Muscle of leg (tissue), 11 donors: Measurements from ENCODE around the gene ARHGEF7. TPM values are rescaled to one million over a fixed set of nuclear protein-coding genes. Genes with fewer than 3 reads are reported as not detected.

Source experiments
- DNase-seq: peaks from one replicate; pipeline ENCODE4 v3.0.0; 2013
- H3K27ac ChIP-seq: one replicate; pipeline ENCODE4 v1.5.1; 2013; ENCODE audit warnings: mild to moderate bottlenecking, low read length, control low read depth
- H3K27me3 ChIP-seq: one replicate; pipeline ENCODE4 v1.6.1; 2013; ENCODE audit warnings: low read length; ENCODE audit not compliant: control insufficient read depth, insufficient read depth
- H3K36me3 ChIP-seq: one replicate; pipeline ENCODE4 v1.6.1; 2013; ENCODE audit warnings: low read length; ENCODE audit not compliant: control insufficient read depth, insufficient read depth
- H3K4me1 ChIP-seq: one replicate; pipeline ENCODE4 v1.6.1; 2013; ENCODE audit warnings: low read length; ENCODE audit not compliant: control insufficient read depth, insufficient read depth
- H3K4me3 ChIP-seq: one replicate; pipeline ENCODE4 v1.5.1; 2013; ENCODE audit warnings: low read length, control low read depth
- H3K9me3 ChIP-seq: replicated peaks from 2 replicates; pipeline ENCODE4 v1.6.1; 2013; ENCODE audit warnings: low read depth, low read length; ENCODE audit not compliant: control insufficient read depth
- WGBS: methylation state at CpG from one replicate; pipeline ENCODE4 v1.1.5; 2013; ENCODE audit warnings: missing lambda C conversion rate; ENCODE audit not compliant: insufficient coverage; 5-methylcytosine and 5-hydroxymethylcytosine counted together
- polyA plus RNA-seq, 8 donors: library from polyadenylated mRNA; unstranded; fragments of 120-200 nt; gene quantifications; one replicate each; pipeline versions ENCODE4 v1.2.1 to v1.2.3, GENCODE V29; 2013; ENCODE audit warnings: inconsistent platforms in 1 of 8, low replicate concordance in 1 of 8; ENCODE audit not compliant: insufficient read length in 8 of 8, insufficient read depth in 1 of 8
- total RNA-seq: library from RNA; stranded (reverse); fragments of 120-200 nt; gene quantifications from one replicate; pipeline ENCODE4 v1.2.4, GENCODE V29; 2013

ARHGEF7 gene
- total and polyA plus RNA-seq, 9 donors, result 52.3 to 80.8 (median 66.7) TPM

DNA sequence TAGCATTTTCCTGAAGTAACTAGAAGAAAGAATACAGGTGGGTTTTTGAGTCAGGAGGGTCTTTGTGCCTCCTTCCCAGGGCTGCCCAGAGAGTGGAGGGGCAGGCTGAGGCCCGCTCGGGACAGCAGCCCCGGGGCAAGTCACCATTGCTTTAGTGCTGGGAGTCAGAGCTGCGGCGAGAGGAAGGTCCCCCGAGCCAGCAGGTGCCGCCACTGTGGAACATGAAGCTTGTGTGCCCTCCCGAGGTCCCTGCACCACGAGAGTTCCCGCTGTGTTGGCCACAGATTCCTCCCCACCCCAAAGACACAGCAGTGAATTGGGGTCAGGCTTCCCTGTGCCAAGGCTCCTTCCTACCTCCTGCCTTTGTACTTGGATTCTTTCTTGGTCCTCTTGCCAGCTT, 154.4 kb downstream of the ARHGEF7 start:
- WGBS, result 92% methylated on average over 10 of the region's 10 CpGs
- Histone ChIP-seq H3K27me3 (no peaks in the 10 kb centered on the region), H3K4me3 (no peak overlapping the region), H3K9me3 (no peaks in the 10 kb centered on the region), H3K4me1 (peaks cover 7% of the 10 kb centered on the region), H3K36me3 (peaks cover 61% of the 10 kb centered on the region), H3K27ac (no peak overlapping the region)
- no peak for DNase-seq

DNA sequence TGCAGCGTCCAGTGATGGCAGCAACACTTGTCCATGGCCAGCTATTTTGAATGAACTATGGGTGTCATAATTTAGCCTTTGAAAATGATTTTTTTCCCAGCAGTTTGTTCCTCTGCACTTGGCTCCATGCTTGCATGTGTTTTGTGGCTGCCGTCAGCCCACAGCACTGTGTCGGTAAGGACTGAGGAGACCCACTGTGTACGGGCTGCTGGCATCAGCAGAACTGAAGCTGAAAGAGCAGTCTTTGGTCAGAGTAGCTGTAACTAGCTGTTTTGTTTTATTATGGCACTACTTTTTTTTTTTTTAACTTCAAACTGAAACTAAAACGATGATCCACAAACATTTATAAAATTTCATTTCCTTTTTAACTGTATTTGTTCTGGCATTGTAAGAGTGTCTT, 155.0 kb downstream of the ARHGEF7 start:
- H3K36me3 ChIP-seq, result peaks cover 61% of the 10 kb centered on the region
- no peaks in the 10 kb centered on the region for H3K9me3 ChIP-seq
- H3K27me3 ChIP-seq, result no peaks in the 10 kb centered on the region
- DNase-seq, result no peak
- H3K4me1 ChIP-seq, result peaks cover 7% of the 10 kb centered on the region
- no peak overlapping the region for H3K4me3 ChIP-seq
- no peak overlapping the region for H3K27ac ChIP-seq
- WGBS, result 80% methylated on average over 1 of the region's 5 CpGs

DNA sequence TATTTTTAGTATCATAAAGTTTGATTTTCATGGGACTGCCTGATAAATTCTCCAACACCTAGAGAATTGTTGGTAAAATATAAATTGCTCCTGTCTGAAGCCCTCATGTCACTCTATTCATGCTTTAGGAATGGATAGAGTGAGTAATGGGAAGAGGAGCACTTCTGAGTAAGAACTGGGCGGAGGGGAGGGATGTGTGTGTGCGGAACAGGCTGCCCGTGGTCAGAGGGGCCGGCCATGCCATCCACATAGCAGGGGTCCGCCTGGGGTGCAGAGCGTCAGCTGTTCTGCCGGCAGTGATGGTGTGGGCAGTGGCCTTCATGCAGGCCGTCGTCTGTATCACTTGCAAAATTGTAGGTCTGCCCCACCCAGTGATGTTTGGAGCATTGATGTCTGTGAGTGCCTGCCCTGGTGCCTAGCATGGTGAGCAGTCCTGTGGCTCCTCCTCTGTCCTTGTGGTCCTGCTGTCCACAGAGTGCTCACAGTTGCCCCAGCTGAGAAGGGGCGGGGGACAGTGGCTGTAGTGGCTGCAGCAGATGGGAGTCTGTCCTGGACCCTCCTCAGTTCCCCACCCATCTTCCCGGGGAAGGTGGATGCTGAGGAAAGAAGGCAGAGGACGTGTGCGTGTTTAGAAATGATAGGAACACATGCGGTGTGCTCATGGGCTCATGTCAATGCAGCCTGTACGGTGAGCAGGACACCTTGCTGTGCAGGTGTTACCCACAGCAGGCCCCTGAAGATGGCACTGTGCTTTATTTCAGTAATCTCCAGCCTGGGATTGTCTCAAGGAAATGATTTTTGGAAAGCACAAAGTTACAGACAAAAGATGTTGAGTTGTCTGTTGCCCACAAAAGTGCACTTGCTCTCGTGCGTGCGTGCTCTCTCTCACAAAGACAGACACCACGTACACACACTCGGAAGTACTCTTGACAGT, 155.9 kb downstream of the ARHGEF7 start:
- no peak for DNase-seq
- no peak overlapping the region for H3K27ac ChIP-seq
- no peaks in the 10 kb centered on the region for H3K27me3 ChIP-seq
- H3K4me3 ChIP-seq, result no peak overlapping the region
- peaks cover 7% of the 10 kb centered on the region for H3K4me1 ChIP-seq
- peaks cover 65% of the 10 kb centered on the region for H3K36me3 ChIP-seq
- no peaks in the 10 kb centered on the region for H3K9me3 ChIP-seq
- WGBS, result 84% methylated on average over 15 of the region's 20 CpGs

DNA sequence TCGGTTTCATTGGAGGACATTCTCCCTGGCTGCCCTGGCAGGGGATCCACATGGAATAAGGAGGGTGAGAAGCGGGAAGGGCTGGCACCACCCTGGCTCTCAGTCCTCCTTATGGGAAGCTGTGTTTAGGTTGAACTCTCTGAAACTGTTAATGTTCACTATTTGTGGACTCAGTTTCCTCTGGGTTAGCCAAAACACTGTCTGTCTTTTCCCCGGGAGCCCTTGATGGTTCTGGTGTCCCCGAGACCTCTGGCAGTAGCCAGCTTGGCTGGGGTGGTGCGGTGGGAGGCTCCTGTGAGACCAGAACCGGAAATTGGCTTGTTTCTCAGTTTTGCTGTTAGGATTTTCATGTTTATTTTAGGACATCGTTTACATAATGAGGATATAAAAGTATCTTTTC, 157.0 kb downstream of the ARHGEF7 start:
- 76% methylated on average over 3 of the region's 7 CpGs for WGBS
- peaks cover 1% of the 10 kb centered on the region for H3K4me1 ChIP-seq
- H3K27ac ChIP-seq, result no peak overlapping the region
- DNase-seq, result no peak
- H3K9me3 ChIP-seq, result no peaks in the 10 kb centered on the region
- H3K4me3 ChIP-seq, result no peak overlapping the region
- H3K36me3 ChIP-seq, result peaks cover 68% of the 10 kb centered on the region
- H3K27me3 ChIP-seq, result no peaks in the 10 kb centered on the region

DNA sequence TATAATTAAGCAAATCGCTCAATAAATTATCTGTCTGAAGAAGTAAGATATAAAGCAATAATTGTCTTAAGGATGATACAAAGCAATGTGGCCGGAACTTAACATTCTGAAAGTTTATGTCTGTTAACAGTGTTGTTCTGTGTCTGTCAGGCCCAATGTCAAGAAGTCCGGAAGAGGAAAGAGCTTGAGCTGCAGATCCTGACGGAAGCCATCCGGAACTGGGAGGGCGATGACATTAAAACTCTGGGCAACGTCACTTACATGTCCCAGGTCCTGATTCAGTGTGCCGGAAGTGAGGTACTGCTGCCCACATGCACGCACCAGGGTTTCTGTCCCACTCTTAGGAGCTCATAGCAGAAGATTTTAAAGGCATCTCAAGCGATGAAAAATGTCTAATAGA, 160.3 kb downstream of the ARHGEF7 start:
- DNase-seq, result no peak
- Histone ChIP-seq H3K27me3 (no peaks in the 10 kb centered on the region), H3K27ac (no peak overlapping the region), H3K36me3 (peaks cover 64% of the 10 kb centered on the region), H3K9me3 (no peaks in the 10 kb centered on the region), H3K4me3 (no peak overlapping the region), H3K4me1 (peaks cover 7% of the 10 kb centered on the region)
- 92% methylated on average over 9 of the region's 10 CpGs for WGBS

DNA sequence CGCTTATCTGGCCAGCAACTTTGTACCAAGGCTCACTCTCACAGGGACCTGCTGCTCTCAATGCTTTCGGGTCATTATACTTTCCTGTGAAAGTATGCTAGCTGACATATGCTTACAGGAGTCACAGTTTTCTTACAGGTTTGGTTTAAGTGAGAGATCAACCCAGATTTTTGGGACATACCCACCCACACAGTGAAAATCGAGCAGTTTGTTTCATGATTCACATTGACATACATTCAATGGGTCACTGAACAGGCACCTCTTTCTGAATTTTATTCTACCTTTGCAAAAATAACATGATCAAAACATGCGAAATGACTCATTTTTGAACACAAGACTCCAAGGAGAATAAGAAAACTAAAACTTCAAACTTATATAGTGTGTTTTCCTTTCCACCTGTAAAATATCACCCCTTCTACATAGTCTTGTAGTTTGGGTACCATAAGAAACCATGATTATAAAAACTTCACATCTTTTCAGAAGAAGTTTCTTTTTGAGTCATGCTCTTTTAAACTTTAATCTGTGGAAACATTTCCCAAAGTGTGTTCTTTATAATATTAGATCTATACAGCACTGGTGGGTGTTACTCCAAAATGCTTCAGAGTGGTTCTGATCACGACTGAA, 161.0 kb downstream of the ARHGEF7 start:
- no peak for DNase-seq
- Histone ChIP-seq H3K4me1 (peaks cover 7% of the 10 kb centered on the region), H3K27ac (no peak overlapping the region), H3K36me3 (peaks cover 63% of the 10 kb centered on the region), H3K9me3 (no peaks in the 10 kb centered on the region), H3K27me3 (no peaks in the 10 kb centered on the region), H3K4me3 (no peak overlapping the region)
- no CpG with 5 or more reads among the region's 5 CpGs for WGBS

DNA sequence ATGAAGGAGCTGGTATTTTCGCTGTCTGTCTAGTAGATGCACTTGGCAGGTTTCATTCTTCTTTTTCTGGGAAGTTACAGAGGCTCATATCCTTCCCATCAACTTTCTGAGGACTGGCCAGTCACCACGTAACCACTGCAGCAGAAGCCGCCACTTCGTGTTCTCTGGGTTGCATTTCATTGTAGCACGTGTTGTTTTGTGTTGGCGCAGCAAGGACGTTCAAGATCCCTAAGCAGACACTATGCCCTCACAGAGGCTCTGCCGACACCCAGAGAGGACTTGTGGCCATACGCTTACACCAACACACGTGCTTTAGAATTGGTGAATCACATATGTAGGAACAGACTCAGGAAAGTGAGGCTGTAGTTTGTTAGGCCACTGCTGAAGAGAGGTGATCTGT, 163.1 kb downstream of the ARHGEF7 start:
- peaks cover 52% of the 10 kb centered on the region for H3K36me3 ChIP-seq
- peak; percentile 36 for DNase-seq
- no CpG with 5 or more reads among the region's 10 CpGs for WGBS

DNA sequence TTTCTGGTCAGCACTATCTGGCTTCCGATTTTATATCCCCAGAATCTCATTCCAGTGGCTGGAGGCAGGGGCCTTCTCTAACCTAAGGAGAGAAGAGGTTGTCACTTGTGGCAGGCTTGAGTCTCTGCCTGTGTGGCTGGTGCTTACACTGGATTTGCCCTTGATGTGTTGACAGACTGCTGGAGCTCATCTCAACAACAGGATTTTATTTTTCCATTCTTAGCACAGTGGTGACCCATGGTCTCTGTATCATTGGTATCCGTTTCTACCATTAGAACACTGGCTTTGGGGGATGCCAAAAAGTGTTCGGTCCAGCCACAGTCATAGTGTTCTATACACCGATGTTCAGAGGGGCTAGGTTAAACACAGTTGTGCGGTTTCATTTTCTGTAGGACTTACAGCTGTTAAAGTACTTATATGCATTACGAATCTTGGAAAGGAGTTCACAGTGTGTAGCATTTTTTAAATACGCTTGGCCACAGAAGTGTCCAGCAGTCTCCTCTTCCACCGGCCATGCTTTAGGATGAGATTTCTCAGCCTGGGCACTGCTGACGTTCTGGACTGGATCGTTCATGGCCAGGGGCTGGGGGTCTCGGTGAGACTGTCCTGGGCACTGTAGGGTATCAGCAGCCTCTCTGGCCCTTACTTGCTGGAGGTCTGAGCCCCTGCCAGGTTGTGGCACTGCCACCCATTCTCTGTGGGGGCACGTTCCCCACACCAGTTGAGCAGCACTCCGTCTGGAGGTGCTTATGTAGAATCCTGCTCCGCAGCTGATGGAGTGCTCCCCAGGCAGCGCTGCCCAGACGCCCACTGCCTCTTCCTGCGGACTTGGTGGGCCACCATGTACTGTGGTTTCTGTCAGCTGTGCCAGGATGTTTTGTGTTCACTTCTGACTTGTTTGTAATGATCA, 163.9 kb downstream of the ARHGEF7 start:
- H3K4me1 ChIP-seq, result peaks cover 18% of the 10 kb centered on the region
- no peak overlapping the region for H3K4me3 ChIP-seq
- H3K36me3 ChIP-seq, result peaks cover 52% of the 10 kb centered on the region
- no peaks in the 10 kb centered on the region for H3K9me3 ChIP-seq
- WGBS, result 59% methylated on average over 14 of the region's 17 CpGs
- DNase-seq, result peak; percentile 82
- H3K27me3 ChIP-seq, result no peaks in the 10 kb centered on the region
- peak overlapping the region; percentile 54 for H3K27ac ChIP-seq

More for the DNA sequence above, 163.1 kb downstream of the ARHGEF7 start:
- Histone ChIP-seq H3K27ac (peak overlapping the region; percentile 54), H3K27me3 (no peaks in the 10 kb centered on the region), H3K9me3 (no peaks in the 10 kb centered on the region), H3K4me1 (peaks cover 18% of the 10 kb centered on the region), H3K4me3 (no peak overlapping the region)

DNA sequence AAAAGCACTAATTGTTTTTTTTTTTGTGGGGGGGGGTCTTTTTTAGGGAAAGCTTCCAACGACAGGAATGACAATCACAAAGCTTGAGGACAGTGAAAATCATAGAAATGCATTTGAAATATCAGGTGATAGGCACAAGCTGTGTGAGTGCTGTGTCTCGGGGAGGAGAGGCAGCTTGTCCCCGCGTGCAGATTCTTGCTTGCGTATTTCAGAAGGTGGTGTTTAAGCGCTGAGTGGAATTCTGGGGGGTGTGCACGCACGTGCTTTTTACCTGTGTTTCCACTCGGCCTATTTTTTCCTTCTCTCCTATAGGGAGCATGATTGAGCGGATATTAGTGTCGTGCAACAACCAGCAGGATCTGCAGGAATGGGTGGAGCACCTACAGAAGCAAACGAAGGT, 165.1 kb downstream of the ARHGEF7 start:
- DNase-seq, result no peak
- H3K27ac ChIP-seq, result no peak overlapping the region
- no peaks in the 10 kb centered on the region for H3K27me3 ChIP-seq
- peaks cover 21% of the 10 kb centered on the region for H3K4me1 ChIP-seq
- H3K4me3 ChIP-seq, result no peak overlapping the region
- 40% methylated on average over 1 of the region's 12 CpGs for WGBS
- H3K36me3 ChIP-seq, result peaks cover 59% of the 10 kb centered on the region
- H3K9me3 ChIP-seq, result no peaks in the 10 kb centered on the region
